HepG2 (cell line): ENCODE results near the gene GRAMD1B. TPM values are rescaled to one million over a fixed set of nuclear protein-coding genes. Genes with fewer than 3 reads are reported as not detected.

ENCODE experiments used
- ATAC-seq: fragments of 200-7000 bp; cut with Tn5 transposase; 3 replicates; pipeline ENCODE4 v1.9.1; 2020; ENCODE audit warnings: mild to moderate bottlenecking, moderate library complexity
- BruUV-seq: library from RNA; stranded (reverse); fragments of 400-500 nt; replicated peaks from 2 replicates; lab custom pipeline; 2021; lab: Mats Ljungman, UMichigan
- CTCF ChIA-PET: fragments of 300-600 bp; formaldehyde crosslinking; extraction: SDS; loops from one replicate; lab custom pipeline; 2021; ENCODE audit warnings: low total read pairs, inconsistent platforms, low intra/inter-chr PET ratio; lab: Yijun Ruan, JAX
- POLR2A ChIA-PET: fragments of 350-600 bp; sonication (Branson Sonifier 250); formaldehyde crosslinking; loops from one replicate; lab custom pipeline; 2020; ENCODE audit warnings: antibody characterized with exemption, inconsistent platforms; lab: Yijun Ruan, JAX
- DNase-seq: peaks from one replicate; pipeline ENCODE4 v3.0.0-alpha.2; 2015; ENCODE audit warnings: low spot score
- FAIRE-seq: peaks from 3 replicates; lab custom pipeline; 2011; peaks lifted over from hg19 to GRCh38; lab: Jason Lieb, UNC
- H2AFZ ChIP-seq: one replicate; pipeline ENCODE4 v1.6.1; 2011; ENCODE audit warnings: low read length, inconsistent platforms
- H3K27ac ChIP-seq: fragments of 300-600 bp; 3 replicates; pipeline ENCODE4 v1.8.0; 2011; ENCODE audit warnings: mixed run types, mild to moderate bottlenecking, mixed read lengths, low read length, inconsistent platforms; ENCODE audit not compliant: insufficient read depth; ENCODE audit errors: extremely low read length
- H3K27me3 ChIP-seq, 2 experiments: fragments of 200-600 bp in 1 of 2; 2 replicates in 1 of 2; 3 replicates in 1 of 2; pipeline versions ENCODE4 v1.6.0 to v1.8.0; 2011; ENCODE audit warnings: low read length in 2 of 2, mild to moderate bottlenecking in 2 of 2, moderate library complexity in 2 of 2, inconsistent platforms in 1 of 2; ENCODE audit not compliant: insufficient read depth in 2 of 2, control insufficient read depth in 1 of 2
- H3K36me3 ChIP-seq, 2 experiments: fragments of 200-600 bp in 1 of 2; replicated peaks in 1 of 2; 2 replicates in 1 of 2; 3 replicates in 1 of 2; pipeline versions ENCODE4 v1.5.1 to v1.8.0; 2011; ENCODE audit warnings: low read length in 2 of 2, inconsistent platforms in 1 of 2; ENCODE audit not compliant: insufficient read depth in 2 of 2, control insufficient read depth in 1 of 2
- H3K4me1 ChIP-seq: 2 replicates; pipeline ENCODE4 v1.5.1; 2012; ENCODE audit warnings: low read length, inconsistent platforms; ENCODE audit not compliant: insufficient read depth
- H3K4me2 ChIP-seq: 2 replicates; pipeline ENCODE4 v1.6.0; 2011; ENCODE audit warnings: low read depth, low read length, inconsistent platforms
- H3K4me3 ChIP-seq, 3 experiments: fragments of 200-600 bp in 1 of 3; sonication (generic), shearing (Covaris generic) in 1 of 3; replicated peaks in 1 of 3; 2 replicates each; pipeline ENCODE4 v1.5.1; 2011 to 2016; ENCODE audit warnings: low read length in 3 of 3, inconsistent platforms in 2 of 3, low read depth in 2 of 3, mild to moderate bottlenecking in 2 of 3, control low read depth in 1 of 3, mixed read lengths in 1 of 3; ENCODE audit not compliant: insufficient read depth in 1 of 3
- H3K79me2 ChIP-seq: one replicate; pipeline ENCODE4 v1.6.1; 2011; ENCODE audit warnings: low read length, inconsistent platforms; ENCODE audit not compliant: insufficient read depth
- H3K9ac ChIP-seq: 2 replicates; pipeline ENCODE4 v1.6.0; 2011; ENCODE audit warnings: mild to moderate bottlenecking, low read depth, low read length, inconsistent platforms; ENCODE audit not compliant: insufficient read depth
- H3K9me3 ChIP-seq: 2 replicates; pipeline ENCODE4 v1.5.1; 2012; ENCODE audit warnings: mild to moderate bottlenecking, low read length
- H4K20me1 ChIP-seq: 2 replicates; pipeline ENCODE4 v1.6.0; 2011; ENCODE audit warnings: inconsistent platforms, mild to moderate bottlenecking, low read length, moderate library complexity; ENCODE audit not compliant: insufficient read depth
- GATAD2A ChIP-seq: IDR thresholded peaks from 2 replicates; pipeline ENCODE4 v1.6.1; 2016
- GTF2F1 ChIP-seq: fragments of 150-350 bp; IDR thresholded peaks from 2 replicates; pipeline ENCODE4 v1.6.1; 2014; ENCODE audit warnings: low read length
- MAFF ChIP-seq: IDR thresholded peaks from 2 replicates; pipeline ENCODE4 v1.6.1; 2011; ENCODE audit warnings: low read depth, low read length, improper control_type of control experiment
- MAFK ChIP-seq, 2 experiments: IDR thresholded peaks in 1 of 2; conservative IDR thresholded peaks in 1 of 2; 2 replicates each; pipeline ENCODE4 v1.6.1; 2011; ENCODE audit warnings: improper control_type of control experiment in 2 of 2, low read length in 2 of 2
- ONECUT2 ChIP-seq: sonication (generic); formaldehyde crosslinking; IDR thresholded peaks from 2 replicates; pipeline ENCODE4 v1.4.0; 2020; ENCODE audit warnings: missing genetic modification reagents
- SALL2 ChIP-seq: sonication (generic); formaldehyde crosslinking; IDR thresholded peaks from 2 replicates; pipeline ENCODE4 v1.8.1; 2023; ENCODE audit warnings: mild to moderate bottlenecking, missing genetic modification reagents, inconsistent platforms
- TEAD3 ChIP-seq: optimal IDR thresholded peaks from 2 replicates; pipeline ENCODE3; 2016; ENCODE audit warnings: borderline replicate concordance
- THAP11 ChIP-seq: IDR thresholded peaks from 2 replicates; pipeline ENCODE4 v1.6.1; 2016; ENCODE audit warnings: missing biosample characterization, missing genetic modification reagents
- ZNF607 ChIP-seq: sonication (generic); formaldehyde crosslinking; IDR thresholded peaks from 2 replicates; pipeline ENCODE4 v1.5.1; 2020; ENCODE audit warnings: missing genetic modification reagents, mild to moderate bottlenecking, borderline replicate concordance
- ZNF709 ChIP-seq: sonication (generic); formaldehyde crosslinking; IDR thresholded peaks from 2 replicates; pipeline ENCODE4 v1.5.0; 2020; ENCODE audit warnings: mild to moderate bottlenecking, missing genetic modification reagents
- ZSCAN30 ChIP-seq: sonication (generic); formaldehyde crosslinking; IDR thresholded peaks from 2 replicates; pipeline ENCODE4 v1.5.0; 2020; ENCODE audit warnings: mild to moderate bottlenecking, missing genetic modification reagents
- WGBS: methylation state at CpG from one replicate; pipeline ENCODE4 v1.1.6; 2017; ENCODE audit warnings: low lambda C conversion rate; 5-methylcytosine and 5-hydroxymethylcytosine counted together
- in situ Hi-C: cut with HindIII; loops from 2 replicates; pipeline ENCODE4 v1.10.0; 2017; ENCODE audit warnings: low pct_unique_long_range_greater_than_20kb; ENCODE audit not compliant: extremely low pct_ligation_motif_present
- intact Hi-C: fragments of 100-400 bp; cut with micrococcal nuclease; formaldehyde crosslinking; loops from one replicate; pipeline ENCODE4 v1.10.0; 2022; ENCODE audit not compliant: unreplicated experiment
- polyA plus RNA-seq, 8 experiments: library from polyadenylated mRNA; depleted of rRNA in 3 of 8; stranded (reverse) in 7 of 8; unstranded in 1 of 8; fragments of >200 nt; fragmentation: Illumina TruSeq in 4 of 8; extraction: Trizol in 4 of 8; gene quantifications; 2 replicates each; pipeline versions ENCODE4 v1.2.1 to v1.2.3, GENCODE V29; 2011 to 2016; ENCODE audit warnings: low read depth in 4 of 8, missing spikeins in 1 of 8, mixed read lengths in 1 of 8; ENCODE audit not compliant: insufficient read depth in 1 of 8
- total RNA-seq, 5 experiments: library from RNA; depleted of rRNA; stranded (reverse); fragments of >200 nt; fragmentation: Illumina TruSeq; extraction: Trizol; gene quantifications; 2 replicates each; pipeline ENCODE4 v1.2.3, GENCODE V29; 2016; ENCODE audit warnings: low read depth in 1 of 5
- TF ChIP-seq, protein P1 (sequence below): IDR thresholded peaks from 2 replicates; pipeline ENCODE4 v1.6.1; 2012; ENCODE audit warnings: low read depth, low read length, improper control_type of control experiment
- TF ChIP-seq, protein P2 (sequence below): IDR thresholded peaks from 2 replicates; pipeline ENCODE4 v1.6.1; 2016; ENCODE audit warnings: low read depth, control low read depth
- TF ChIP-seq, protein P3 (sequence below): sonication (generic); formaldehyde crosslinking; IDR thresholded peaks from 2 replicates; pipeline ENCODE4 v1.4.0; 2020; ENCODE audit warnings: missing genetic modification reagents
- TF ChIP-seq, protein P4 (sequence below): IDR thresholded peaks from 2 replicates; pipeline ENCODE4 v1.6.1; 2016; ENCODE audit warnings: control low read depth

Gene GRAMD1B
- total and polyA plus RNA-seq, 2 of the 13 experiments (the other 11 are each of a cell fraction or from before 2014, with no cell fraction given), result 0.12 TPM; not detected in 1

DNA sequence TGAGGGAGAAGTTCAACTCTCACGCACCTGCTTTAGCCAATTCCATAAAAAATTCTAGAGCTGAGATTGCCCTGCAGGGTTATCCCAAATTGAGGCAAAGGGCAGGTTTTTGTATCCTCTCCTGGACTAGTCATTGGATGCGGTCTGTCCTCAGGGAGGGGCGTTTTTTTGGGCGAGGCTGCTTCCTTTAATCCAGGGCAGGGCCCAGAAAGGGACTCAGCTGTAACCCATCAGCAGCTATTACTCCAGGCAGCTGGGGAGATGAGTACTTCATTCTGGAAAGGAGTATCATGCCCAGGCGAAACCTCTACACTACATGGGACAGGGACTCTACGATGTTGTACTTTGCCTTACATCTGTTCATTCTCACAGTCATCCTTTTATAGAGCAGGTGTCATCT lies 121.0 kb downstream of the GRAMD1B start (continued):
- no peak for TF ChIP-seq ZNF607 (CRISPR knock-in tag)
- no peak for TF ChIP-seq MAFK (conservative IDR thresholded peaks at IDR 0.05 in 1 of 2, IDR thresholded peaks at IDR 0.05 in 1 of 2; ENCODE audit: low read length in 2 of 2)

DNA sequence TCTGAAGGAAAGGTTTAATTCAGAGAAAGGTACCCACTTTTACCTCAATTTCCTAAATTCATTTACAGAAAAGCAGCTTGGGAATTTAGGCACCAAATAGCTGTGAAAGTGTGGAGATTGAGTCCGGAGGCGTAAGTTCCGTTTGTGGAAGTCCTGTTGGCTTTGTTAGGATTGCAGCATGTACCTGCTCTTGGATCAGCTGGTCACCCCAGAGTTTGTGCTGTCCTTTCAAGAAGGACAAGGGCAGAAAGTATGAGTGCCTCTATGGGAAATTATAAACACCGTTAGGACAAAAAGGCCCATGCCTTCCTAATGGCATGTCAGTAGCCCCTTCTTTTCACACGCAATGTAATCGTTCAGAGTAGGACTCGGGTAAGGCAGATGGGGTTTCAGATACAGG lies 126.6 kb downstream of the GRAMD1B start:
- no peaks in the 10 kb centered on the region for H3K79me2 ChIP-seq
- CTCF ChIA-PET, result no interaction called here
- no peak overlapping the region for H3K4me2 ChIP-seq
- H3K27me3 ChIP-seq, result peaks cover 11 to 32% of the 10 kb centered on the region in 2 experiments; a peak in 4 of 5 replicates
- POLR2A ChIA-PET, result no interaction called here
- no peaks in the 10 kb centered on the region for H3K4me1 ChIP-seq
- H4K20me1 ChIP-seq, result no peaks in the 10 kb centered on the region
- H3K4me3 ChIP-seq, result no peak overlapping the region
- H3K9me3 ChIP-seq, result no peaks in the 10 kb centered on the region
- in situ Hi-C loops, result no loop called here
- no peak for DNase-seq
- no peak for FAIRE-seq
- no peak for ATAC-seq
- no peak overlapping the region for H3K27ac ChIP-seq
- 24% methylated on average over 7 of the region's 7 CpGs for WGBS
- no peak overlapping the region for H2AFZ ChIP-seq
- H3K36me3 ChIP-seq, result no peaks in the 10 kb centered on the region
- intact Hi-C loops, result no loop called here
- BruUV-seq, result no TSS peak
- H3K9ac ChIP-seq, result no peak overlapping the region
- TF ChIP-seq MAFF, result no peak
- TF ChIP-seq ZNF709 (CRISPR knock-in tag), result no peak
- no peak for TF ChIP-seq ZSCAN30 (CRISPR knock-in tag)
- no peak for TF ChIP-seq TEAD3 (CRISPR knock-in tag)
- TF ChIP-seq GATAD2A, result no peak
- TF ChIP-seq, protein P1, sequence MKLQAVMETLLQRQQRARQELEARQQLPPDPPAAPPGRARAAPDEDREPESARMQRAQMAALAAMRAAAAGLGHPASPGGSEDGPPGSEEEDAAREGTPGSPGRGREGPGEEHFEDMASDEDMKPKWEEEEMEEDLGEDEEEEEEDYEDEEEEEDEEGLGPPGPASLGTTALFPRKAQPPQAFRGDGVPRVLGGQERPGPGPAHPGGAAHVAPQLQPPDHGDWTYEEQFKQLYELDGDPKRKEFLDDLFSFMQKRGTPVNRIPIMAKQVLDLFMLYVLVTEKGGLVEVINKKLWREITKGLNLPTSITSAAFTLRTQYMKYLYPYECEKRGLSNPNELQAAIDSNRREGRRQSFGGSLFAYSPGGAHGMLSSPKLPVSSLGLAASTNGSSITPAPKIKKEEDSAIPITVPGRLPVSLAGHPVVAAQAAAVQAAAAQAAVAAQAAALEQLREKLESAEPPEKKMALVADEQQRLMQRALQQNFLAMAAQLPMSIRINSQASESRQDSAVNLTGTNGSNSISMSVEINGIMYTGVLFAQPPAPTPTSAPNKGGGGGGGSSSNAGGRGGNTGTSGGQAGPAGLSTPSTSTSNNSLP, result no peak
- no peak for TF ChIP-seq GTF2F1
- TF ChIP-seq, protein P2, sequence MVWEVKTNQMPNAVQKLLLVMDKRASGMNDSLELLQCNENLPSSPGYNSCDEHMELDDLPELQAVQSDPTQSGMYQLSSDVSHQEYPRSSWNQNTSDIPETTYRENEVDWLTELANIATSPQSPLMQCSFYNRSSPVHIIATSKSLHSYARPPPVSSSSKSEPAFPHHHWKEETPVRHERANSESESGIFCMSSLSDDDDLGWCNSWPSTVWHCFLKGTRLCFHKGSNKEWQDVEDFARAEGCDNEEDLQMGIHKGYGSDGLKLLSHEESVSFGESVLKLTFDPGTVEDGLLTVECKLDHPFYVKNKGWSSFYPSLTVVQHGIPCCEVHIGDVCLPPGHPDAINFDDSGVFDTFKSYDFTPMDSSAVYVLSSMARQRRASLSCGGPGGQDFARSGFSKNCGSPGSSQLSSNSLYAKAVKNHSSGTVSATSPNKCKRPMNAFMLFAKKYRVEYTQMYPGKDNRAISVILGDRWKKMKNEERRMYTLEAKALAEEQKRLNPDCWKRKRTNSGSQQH (CRISPR knock-in tag), result no peak
- TF ChIP-seq, protein P3, sequence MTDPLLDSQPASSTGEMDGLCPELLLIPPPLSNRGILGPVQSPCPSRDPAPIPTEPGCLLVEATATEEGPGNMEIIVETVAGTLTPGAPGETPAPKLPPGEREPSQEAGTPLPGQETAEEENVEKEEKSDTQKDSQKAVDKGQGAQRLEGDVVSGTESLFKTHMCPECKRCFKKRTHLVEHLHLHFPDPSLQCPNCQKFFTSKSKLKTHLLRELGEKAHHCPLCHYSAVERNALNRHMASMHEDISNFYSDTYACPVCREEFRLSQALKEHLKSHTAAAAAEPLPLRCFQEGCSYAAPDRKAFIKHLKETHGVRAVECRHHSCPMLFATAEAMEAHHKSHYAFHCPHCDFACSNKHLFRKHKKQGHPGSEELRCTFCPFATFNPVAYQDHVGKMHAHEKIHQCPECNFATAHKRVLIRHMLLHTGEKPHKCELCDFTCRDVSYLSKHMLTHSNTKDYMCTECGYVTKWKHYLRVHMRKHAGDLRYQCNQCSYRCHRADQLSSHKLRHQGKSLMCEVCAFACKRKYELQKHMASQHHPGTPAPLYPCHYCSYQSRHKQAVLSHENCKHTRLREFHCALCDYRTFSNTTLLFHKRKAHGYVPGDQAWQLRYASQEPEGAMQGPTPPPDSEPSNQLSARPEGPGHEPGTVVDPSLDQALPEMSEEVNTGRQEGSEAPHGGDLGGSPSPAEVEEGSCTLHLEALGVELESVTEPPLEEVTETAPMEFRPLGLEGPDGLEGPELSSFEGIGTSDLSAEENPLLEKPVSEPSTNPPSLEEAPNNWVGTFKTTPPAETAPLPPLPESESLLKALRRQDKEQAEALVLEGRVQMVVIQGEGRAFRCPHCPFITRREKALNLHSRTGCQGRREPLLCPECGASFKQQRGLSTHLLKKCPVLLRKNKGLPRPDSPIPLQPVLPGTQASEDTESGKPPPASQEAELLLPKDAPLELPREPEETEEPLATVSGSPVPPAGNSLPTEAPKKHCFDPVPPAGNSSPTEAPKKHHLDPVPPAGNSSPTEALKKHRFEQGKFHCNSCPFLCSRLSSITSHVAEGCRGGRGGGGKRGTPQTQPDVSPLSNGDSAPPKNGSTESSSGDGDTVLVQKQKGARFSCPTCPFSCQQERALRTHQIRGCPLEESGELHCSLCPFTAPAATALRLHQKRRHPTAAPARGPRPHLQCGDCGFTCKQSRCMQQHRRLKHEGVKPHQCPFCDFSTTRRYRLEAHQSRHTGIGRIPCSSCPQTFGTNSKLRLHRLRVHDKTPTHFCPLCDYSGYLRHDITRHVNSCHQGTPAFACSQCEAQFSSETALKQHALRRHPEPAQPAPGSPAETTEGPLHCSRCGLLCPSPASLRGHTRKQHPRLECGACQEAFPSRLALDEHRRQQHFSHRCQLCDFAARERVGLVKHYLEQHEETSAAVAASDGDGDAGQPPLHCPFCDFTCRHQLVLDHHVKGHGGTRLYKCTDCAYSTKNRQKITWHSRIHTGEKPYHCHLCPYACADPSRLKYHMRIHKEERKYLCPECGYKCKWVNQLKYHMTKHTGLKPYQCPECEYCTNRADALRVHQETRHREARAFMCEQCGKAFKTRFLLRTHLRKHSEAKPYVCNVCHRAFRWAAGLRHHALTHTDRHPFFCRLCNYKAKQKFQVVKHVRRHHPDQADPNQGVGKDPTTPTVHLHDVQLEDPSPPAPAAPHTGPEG (CRISPR knock-in tag), result no peak
- TF ChIP-seq SALL2 (CRISPR knock-in tag), result no peak
- no peak for TF ChIP-seq ONECUT2 (CRISPR knock-in tag)
- TF ChIP-seq, protein P4, sequence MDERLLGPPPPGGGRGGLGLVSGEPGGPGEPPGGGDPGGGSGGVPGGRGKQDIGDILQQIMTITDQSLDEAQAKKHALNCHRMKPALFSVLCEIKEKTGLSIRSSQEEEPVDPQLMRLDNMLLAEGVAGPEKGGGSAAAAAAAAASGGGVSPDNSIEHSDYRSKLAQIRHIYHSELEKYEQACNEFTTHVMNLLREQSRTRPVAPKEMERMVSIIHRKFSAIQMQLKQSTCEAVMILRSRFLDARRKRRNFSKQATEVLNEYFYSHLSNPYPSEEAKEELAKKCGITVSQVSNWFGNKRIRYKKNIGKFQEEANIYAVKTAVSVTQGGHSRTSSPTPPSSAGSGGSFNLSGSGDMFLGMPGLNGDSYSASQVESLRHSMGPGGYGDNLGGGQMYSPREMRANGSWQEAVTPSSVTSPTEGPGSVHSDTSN (CRISPR knock-in tag), result no peak
- no peak for TF ChIP-seq THAP11
